ENCODE results near the gene PPIP5K2.
"Not testable (repeated sequence)": the region's sequence is repeated elsewhere in the genome, so short reads cannot be mapped to it uniquely, and the experiment has no call there.

Gene PPIP5K2

GRCh38 chr5:103139264-103139865 is 19.3 kb downstream of the PPIP5K2 start:
- H3K9ac ChIP-seq (ENCODE audit: low read length in 5 of 5), result no peak overlapping the region
- H3K27ac ChIP-seq (ENCODE audit: low read depth, low read length), result no peak overlapping the region
- H3K9me3 ChIP-seq (ENCODE audit: control insufficient read depth in 5 of 5, low read length in 5 of 5), result no peaks in the 10 kb centered on the region
- peaks cover 3 to 16% (median 8%) of the 10 kb centered on the region in 5 donors for H3K36me3 ChIP-seq (ENCODE audit: control insufficient read depth in 5 of 5, insufficient read depth in 5 of 5, low read length in 5 of 5)
- no peaks in the 10 kb centered on the region for H3K4me1 ChIP-seq (ENCODE audit: control insufficient read depth in 5 of 5, insufficient read depth in 5 of 5, low read length in 5 of 5)
- no peaks in the 10 kb centered on the region for H3K27me3 ChIP-seq (ENCODE audit: control insufficient read depth in 5 of 5, insufficient read depth in 4 of 5, low read length in 5 of 5)
- H3K4me3 ChIP-seq (ENCODE audit: low read depth in 1 of 5, low read length in 5 of 5), result no peak overlapping the region

- not testable (repeated sequence) for H3K4me1 ChIP-seq (ENCODE audit: control insufficient read depth in 5 of 5, insufficient read depth in 5 of 5, low read length in 5 of 5); H3K9me3 ChIP-seq (ENCODE audit: control insufficient read depth in 5 of 5, low read length in 5 of 5); H3K27ac ChIP-seq (ENCODE audit: low read depth, low read length); H3K27me3 ChIP-seq (ENCODE audit: control insufficient read depth in 5 of 5, insufficient read depth in 4 of 5, low read length in 5 of 5); H3K4me3 ChIP-seq (ENCODE audit: low read depth in 1 of 5, low read length in 5 of 5); H3K9ac ChIP-seq (ENCODE audit: low read length in 5 of 5)
- peaks cover 5 to 10% (median 6%) of the 10 kb centered on the region in 5 donors for H3K36me3 ChIP-seq (ENCODE audit: control insufficient read depth in 5 of 5, insufficient read depth in 5 of 5, low read length in 5 of 5)
Measured at GRCh38 chr5:103142132-103142531, 22.0 kb downstream of the PPIP5K2 start.

DNA sequence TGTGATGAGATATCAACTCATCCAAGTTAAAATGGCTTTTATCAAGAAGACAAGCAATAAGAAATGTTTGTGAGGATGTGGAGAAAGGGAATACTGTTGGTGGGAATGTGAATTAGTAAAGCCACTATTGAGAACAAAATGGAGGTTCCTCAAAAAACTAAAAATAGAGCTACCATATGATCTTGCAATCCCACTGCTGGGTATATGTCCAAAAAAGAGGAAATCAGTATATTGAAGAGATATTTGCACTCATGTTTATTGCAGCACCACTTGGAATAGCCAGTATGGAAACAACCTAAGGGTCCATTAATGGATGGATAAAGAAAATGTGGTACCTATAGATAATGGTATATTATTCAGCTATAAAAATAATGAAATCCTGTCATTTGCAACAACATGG is 25.1 kb downstream of the PPIP5K2 start:
- H3K27ac ChIP-seq (ENCODE audit: low read depth, low read length), result no peak overlapping the region
- no peaks in the 10 kb centered on the region for H3K9me3 ChIP-seq (ENCODE audit: control insufficient read depth in 5 of 5, low read length in 5 of 5)
- H3K27me3 ChIP-seq (ENCODE audit: control insufficient read depth in 5 of 5, insufficient read depth in 4 of 5, low read length in 5 of 5), result no peaks in the 10 kb centered on the region
- H3K9ac ChIP-seq (ENCODE audit: low read length in 5 of 5), result no peak overlapping the region
- H3K36me3 ChIP-seq (ENCODE audit: control insufficient read depth in 5 of 5, insufficient read depth in 5 of 5, low read length in 5 of 5), result peaks cover 0 to 15% (median 6%) of the 10 kb centered on the region in 5 donors
- H3K4me1 ChIP-seq (ENCODE audit: control insufficient read depth in 5 of 5, insufficient read depth in 5 of 5, low read length in 5 of 5), result no peaks in the 10 kb centered on the region
- H3K4me3 ChIP-seq (ENCODE audit: low read depth in 1 of 5, low read length in 5 of 5), result no peak overlapping the region

DNA sequence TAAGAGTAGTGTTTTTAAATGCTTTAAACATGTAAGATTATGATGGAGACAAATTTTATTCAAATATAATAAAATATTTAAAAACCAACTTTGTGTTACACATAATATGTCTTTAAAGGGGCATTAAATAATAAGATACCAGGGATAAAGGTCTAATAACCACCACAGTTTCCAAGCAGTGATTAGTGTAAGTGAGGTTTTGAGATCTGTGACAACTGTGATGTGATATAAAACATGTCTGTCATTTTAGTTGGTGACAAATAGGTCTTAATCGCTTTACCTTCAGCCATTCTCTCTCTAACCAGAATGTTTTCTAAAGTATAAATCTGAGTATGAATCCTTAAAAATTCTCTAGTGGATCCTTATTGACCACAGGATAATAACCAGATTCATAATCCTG is 28.1 kb downstream of the PPIP5K2 start:
- Histone ChIP-seq H3K36me3 (ENCODE audit: control insufficient read depth in 5 of 5, insufficient read depth in 5 of 5, low read length in 5 of 5) (peaks cover 2 to 23% (median 6%) of the 10 kb centered on the region in 5 donors), H3K9me3 (ENCODE audit: control insufficient read depth in 5 of 5, low read length in 5 of 5) (no peaks in the 10 kb centered on the region), H3K9ac (ENCODE audit: low read length in 5 of 5) (no peak overlapping the region), H3K4me3 (ENCODE audit: low read depth in 1 of 5, low read length in 5 of 5) (no peak overlapping the region), H3K4me1 (ENCODE audit: control insufficient read depth in 5 of 5, insufficient read depth in 5 of 5, low read length in 5 of 5) (no peaks in the 10 kb centered on the region), H3K27me3 (ENCODE audit: control insufficient read depth in 5 of 5, insufficient read depth in 4 of 5, low read length in 5 of 5) (no peaks in the 10 kb centered on the region), H3K27ac (ENCODE audit: low read depth, low read length) (no peak overlapping the region)

DNA sequence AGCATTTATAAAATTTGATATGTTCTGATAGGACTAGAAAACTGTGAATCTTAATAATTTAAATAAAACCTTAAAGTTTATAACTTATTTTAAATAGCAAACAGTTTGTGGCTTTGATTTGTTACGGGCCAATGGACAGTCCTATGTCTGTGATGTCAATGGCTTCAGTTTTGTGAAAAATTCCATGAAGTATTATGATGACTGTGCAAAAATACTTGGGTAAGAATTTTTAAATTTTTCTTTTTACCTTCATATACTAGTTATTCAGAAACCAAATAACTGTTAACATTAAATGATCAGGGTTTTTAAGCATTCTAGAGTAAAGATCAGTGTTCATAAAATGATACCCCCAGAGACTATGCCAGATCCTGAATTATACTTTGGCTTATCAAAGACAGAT is 31.1 kb downstream of the PPIP5K2 start:
- H3K4me1 ChIP-seq (ENCODE audit: control insufficient read depth in 5 of 5, insufficient read depth in 5 of 5, low read length in 5 of 5), result no peaks in the 10 kb centered on the region
- H3K9ac ChIP-seq (ENCODE audit: low read length in 5 of 5), result no peak overlapping the region
- peaks cover 7 to 40% (median 20%) of the 10 kb centered on the region in 5 donors for H3K36me3 ChIP-seq (ENCODE audit: control insufficient read depth in 5 of 5, insufficient read depth in 5 of 5, low read length in 5 of 5)
- H3K9me3 ChIP-seq (ENCODE audit: control insufficient read depth in 5 of 5, low read length in 5 of 5), result no peaks in the 10 kb centered on the region
- H3K27ac ChIP-seq (ENCODE audit: low read depth, low read length), result no peak overlapping the region
- H3K4me3 ChIP-seq (ENCODE audit: low read depth in 1 of 5, low read length in 5 of 5), result no peak overlapping the region
- no peaks in the 10 kb centered on the region for H3K27me3 ChIP-seq (ENCODE audit: control insufficient read depth in 5 of 5, insufficient read depth in 4 of 5, low read length in 5 of 5)

- no peak overlapping the region for H3K27ac ChIP-seq (ENCODE audit: low read depth, low read length)
- H3K27me3 ChIP-seq (ENCODE audit: control insufficient read depth in 5 of 5, insufficient read depth in 4 of 5, low read length in 5 of 5), result no peaks in the 10 kb centered on the region
- no peak overlapping the region for H3K9ac ChIP-seq (ENCODE audit: low read length in 5 of 5)
- H3K36me3 ChIP-seq (ENCODE audit: control insufficient read depth in 5 of 5, insufficient read depth in 5 of 5, low read length in 5 of 5), result peaks cover 16 to 33% (median 24%) of the 10 kb centered on the region in 5 donors
- H3K9me3 ChIP-seq (ENCODE audit: control insufficient read depth in 5 of 5, low read length in 5 of 5), result no peaks in the 10 kb centered on the region
- no peak overlapping the region for H3K4me3 ChIP-seq (ENCODE audit: low read depth in 1 of 5, low read length in 5 of 5)
- H3K4me1 ChIP-seq (ENCODE audit: control insufficient read depth in 5 of 5, insufficient read depth in 5 of 5, low read length in 5 of 5), result no peaks in the 10 kb centered on the region
Measured at GRCh38 chr5:103166706-103167105, 46.6 kb downstream of the PPIP5K2 start.

DNA sequence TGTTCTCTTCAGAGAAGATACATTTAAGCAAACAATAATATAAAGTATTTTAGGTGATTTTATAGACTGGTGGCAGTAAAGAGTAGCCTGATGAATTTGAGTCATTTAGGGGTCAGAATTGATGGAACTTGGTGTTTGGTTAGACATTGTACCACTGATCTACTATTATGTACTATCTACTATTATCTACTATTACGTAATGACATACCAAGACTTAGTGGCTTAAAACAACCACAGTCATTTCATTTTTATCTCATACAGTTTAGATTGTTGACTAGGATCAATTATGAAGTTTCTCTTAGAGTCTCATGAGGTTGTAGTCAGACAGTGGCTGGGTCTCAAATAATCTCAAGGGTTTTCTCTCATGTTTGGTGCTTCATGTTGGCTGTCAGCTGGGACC is 54.0 kb downstream of the PPIP5K2 start:
- H3K9ac ChIP-seq (ENCODE audit: low read length in 5 of 5), result no peak overlapping the region
- H3K27me3 ChIP-seq (ENCODE audit: control insufficient read depth in 5 of 5, insufficient read depth in 4 of 5, low read length in 5 of 5), result no peaks in the 10 kb centered on the region
- H3K9me3 ChIP-seq (ENCODE audit: control insufficient read depth in 5 of 5, low read length in 5 of 5), result no peaks in the 10 kb centered on the region
- H3K36me3 ChIP-seq (ENCODE audit: control insufficient read depth in 5 of 5, insufficient read depth in 5 of 5, low read length in 5 of 5), result peaks cover 11 to 38% (median 22%) of the 10 kb centered on the region in 5 donors
- H3K4me1 ChIP-seq (ENCODE audit: control insufficient read depth in 5 of 5, insufficient read depth in 5 of 5, low read length in 5 of 5), result no peaks in the 10 kb centered on the region
- no peak overlapping the region for H3K4me3 ChIP-seq (ENCODE audit: low read depth in 1 of 5, low read length in 5 of 5)
- no peak overlapping the region for H3K27ac ChIP-seq (ENCODE audit: low read depth, low read length)

- Histone ChIP-seq H3K36me3 (ENCODE audit: control insufficient read depth in 5 of 5, insufficient read depth in 5 of 5, low read length in 5 of 5) (peaks cover 15 to 47% (median 28%) of the 10 kb centered on the region in 5 donors), H3K9me3 (ENCODE audit: control insufficient read depth in 5 of 5, low read length in 5 of 5) (no peaks in the 10 kb centered on the region), H3K27ac (ENCODE audit: low read depth, low read length) (no peak overlapping the region), H3K27me3 (ENCODE audit: control insufficient read depth in 5 of 5, insufficient read depth in 4 of 5, low read length in 5 of 5) (no peaks in the 10 kb centered on the region), H3K9ac (ENCODE audit: low read length in 5 of 5) (no peak overlapping the region), H3K4me1 (ENCODE audit: control insufficient read depth in 5 of 5, insufficient read depth in 5 of 5, low read length in 5 of 5) (no peaks in the 10 kb centered on the region), H3K4me3 (ENCODE audit: low read depth in 1 of 5, low read length in 5 of 5) (no peak overlapping the region)
Measured at GRCh38 chr5:103177543-103177942, 57.4 kb downstream of the PPIP5K2 start.

DNA sequence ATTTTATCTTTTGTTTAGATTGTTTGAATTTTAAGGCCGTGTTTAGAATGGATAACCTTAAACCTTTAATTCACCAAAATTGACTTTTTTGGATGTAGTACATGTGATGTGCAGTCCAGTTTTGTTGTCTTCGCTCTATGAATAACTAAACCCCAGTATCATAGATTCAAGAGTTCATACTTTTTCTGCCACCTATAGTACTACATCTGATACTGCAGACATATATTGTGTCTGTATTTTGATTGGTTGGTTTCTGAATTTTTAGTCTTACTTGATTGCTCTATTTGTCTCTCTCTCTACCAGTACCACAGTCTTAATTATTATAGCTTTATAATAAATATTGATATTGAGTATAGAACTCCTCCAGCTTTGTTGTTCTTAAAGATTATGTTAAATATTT is 58.1 kb downstream of the PPIP5K2 start:
- Histone ChIP-seq H3K9me3 (ENCODE audit: control insufficient read depth in 5 of 5, low read length in 5 of 5) (no peaks in the 10 kb centered on the region), H3K36me3 (ENCODE audit: control insufficient read depth in 5 of 5, insufficient read depth in 5 of 5, low read length in 5 of 5) (peaks cover 18 to 46% (median 28%) of the 10 kb centered on the region in 5 donors), H3K9ac (ENCODE audit: low read length in 5 of 5) (no peak overlapping the region), H3K4me3 (ENCODE audit: low read depth in 1 of 5, low read length in 5 of 5) (no peak overlapping the region), H3K27ac (ENCODE audit: low read depth, low read length) (no peak overlapping the region), H3K4me1 (ENCODE audit: control insufficient read depth in 5 of 5, insufficient read depth in 5 of 5, low read length in 5 of 5) (no peaks in the 10 kb centered on the region), H3K27me3 (ENCODE audit: control insufficient read depth in 5 of 5, insufficient read depth in 4 of 5, low read length in 5 of 5) (no peaks in the 10 kb centered on the region)

DNA sequence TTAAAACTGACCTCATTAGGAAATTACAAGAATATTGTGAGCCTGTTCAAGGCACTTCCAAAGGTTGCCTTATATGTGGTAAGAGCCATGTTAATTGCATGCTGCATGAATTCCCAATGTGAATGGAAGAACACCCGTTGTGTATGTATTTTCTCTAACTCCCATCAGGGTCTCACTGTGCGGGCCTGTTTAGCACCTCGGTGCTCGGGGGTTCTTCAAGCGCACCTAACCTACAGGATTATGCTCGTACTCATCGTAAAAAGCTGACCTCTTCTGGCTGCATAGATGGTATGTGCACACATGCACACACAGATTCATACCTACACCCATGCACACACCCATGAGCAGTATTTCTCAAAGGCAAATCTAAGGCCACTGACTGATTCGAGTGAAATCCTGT is 66.1 kb downstream of the PPIP5K2 start:
- H3K9ac ChIP-seq (ENCODE audit: low read length in 5 of 5), result no peak overlapping the region
- no peaks in the 10 kb centered on the region for H3K27me3 ChIP-seq (ENCODE audit: control insufficient read depth in 5 of 5, insufficient read depth in 4 of 5, low read length in 5 of 5)
- H3K4me1 ChIP-seq (ENCODE audit: control insufficient read depth in 5 of 5, insufficient read depth in 5 of 5, low read length in 5 of 5), result no peaks in the 10 kb centered on the region
- H3K9me3 ChIP-seq (ENCODE audit: control insufficient read depth in 5 of 5, low read length in 5 of 5), result no peaks in the 10 kb centered on the region
- H3K4me3 ChIP-seq (ENCODE audit: low read depth in 1 of 5, low read length in 5 of 5), result no peak overlapping the region
- no peak overlapping the region for H3K27ac ChIP-seq (ENCODE audit: low read depth, low read length)
- H3K36me3 ChIP-seq (ENCODE audit: control insufficient read depth in 5 of 5, insufficient read depth in 5 of 5, low read length in 5 of 5), result peaks cover 31 to 52% (median 40%) of the 10 kb centered on the region in 5 donors
